HepG2 (cell line): Measurements from ENCODE around the gene RPE. TPM values are rescaled to one million over a fixed set of nuclear protein-coding genes. Genes with fewer than 3 reads are reported as not detected.

ENCODE experiments used
- ATAD3A ChIP-seq: sonication (generic); formaldehyde crosslinking; IDR thresholded peaks from 2 replicates; pipeline ENCODE4 v1.4.0; 2020; ENCODE audit warnings: missing genetic modification reagents
- CC2D1A ChIP-seq: sonication (generic); formaldehyde crosslinking; IDR thresholded peaks from 2 replicates; pipeline ENCODE4 v1.8.1; 2023; ENCODE audit warnings: mild to moderate bottlenecking, missing genetic modification reagents
- CENPX ChIP-seq: sonication (generic); formaldehyde crosslinking; IDR thresholded peaks from 2 replicates; pipeline ENCODE4 v1.9.0; 2021; ENCODE audit warnings: mild to moderate bottlenecking, missing genetic modification reagents, moderate library complexity
- FOXK2 ChIP-seq: fragments of 450-650 bp; IDR thresholded peaks from 2 replicates; pipeline ENCODE4 v1.6.1; 2016
- HDAC1 ChIP-seq: sonication (generic); formaldehyde crosslinking; IDR thresholded peaks from 2 replicates; pipeline ENCODE4 v1.5.1; 2020; ENCODE audit warnings: mild to moderate bottlenecking, missing genetic modification reagents
- HNF4A ChIP-seq: sonication (generic); formaldehyde crosslinking; IDR thresholded peaks from 2 replicates; pipeline ENCODE4 v1.4.0; 2020; ENCODE audit warnings: missing genetic modification reagents
- ISL2 ChIP-seq: sonication (generic); formaldehyde crosslinking; IDR thresholded peaks from 2 replicates; pipeline ENCODE4 v1.5.0; 2020; ENCODE audit warnings: missing genetic modification reagents
- JUND ChIP-seq: sonication (generic); formaldehyde crosslinking; IDR thresholded peaks from 2 replicates; pipeline ENCODE4 v1.8.0; 2022; ENCODE audit warnings: mild to moderate bottlenecking, missing genetic modification reagents
- PRPF4 ChIP-seq: fragments of 200-400 bp; formaldehyde crosslinking; IDR thresholded peaks from 2 replicates; pipeline ENCODE4 v1.6.1; 2016; ENCODE audit warnings: low read length, low read depth; ENCODE audit not compliant: poor library complexity, severe bottlenecking
- RELA ChIP-seq: sonication (generic); formaldehyde crosslinking; IDR thresholded peaks from 2 replicates; pipeline ENCODE4 v1.4.0; 2020; ENCODE audit warnings: missing genetic modification reagents
- SALL2 ChIP-seq: sonication (generic); formaldehyde crosslinking; IDR thresholded peaks from 2 replicates; pipeline ENCODE4 v1.8.1; 2023; ENCODE audit warnings: mild to moderate bottlenecking, missing genetic modification reagents, inconsistent platforms
- SP2 ChIP-seq: sonication (generic); formaldehyde crosslinking; IDR thresholded peaks from 2 replicates; pipeline ENCODE4 v1.5.1; 2020; ENCODE audit warnings: mild to moderate bottlenecking, missing genetic modification reagents
- THAP11 ChIP-seq: IDR thresholded peaks from 2 replicates; pipeline ENCODE4 v1.6.1; 2016; ENCODE audit warnings: missing biosample characterization, missing genetic modification reagents
- ZFP36L2 ChIP-seq: sonication (generic); formaldehyde crosslinking; IDR thresholded peaks from 2 replicates; pipeline ENCODE4 v1.4.0; 2020; ENCODE audit warnings: missing genetic modification reagents
- ZNF329 ChIP-seq: sonication (generic); formaldehyde crosslinking; IDR thresholded peaks from 2 replicates; pipeline ENCODE4 v1.9.0; 2021; ENCODE audit warnings: low read depth, mild to moderate bottlenecking, missing genetic modification reagents
- ZNF33B ChIP-seq: sonication (generic); formaldehyde crosslinking; IDR thresholded peaks from 2 replicates; pipeline ENCODE4 v1.5.1; 2020; ENCODE audit warnings: mild to moderate bottlenecking, missing genetic modification reagents
- ZNF496 ChIP-seq: sonication (generic); formaldehyde crosslinking; IDR thresholded peaks from 2 replicates; pipeline ENCODE4 v1.8.1; 2023; ENCODE audit warnings: mild to moderate bottlenecking, moderate library complexity, missing genetic modification reagents; ENCODE audit not compliant: insufficient replicate concordance
- ZNF839 ChIP-seq: sonication (generic); formaldehyde crosslinking; IDR thresholded peaks from 2 replicates; pipeline ENCODE4 v1.4.0; 2020; ENCODE audit warnings: missing genetic modification reagents, mild to moderate bottlenecking, borderline replicate concordance
- ZSCAN20 ChIP-seq: sonication (generic); formaldehyde crosslinking; IDR thresholded peaks from 2 replicates; pipeline ENCODE4 v1.4.0; 2020; ENCODE audit warnings: missing genetic modification reagents, mild to moderate bottlenecking, borderline replicate concordance
- polyA plus RNA-seq, 8 experiments: library from polyadenylated mRNA; depleted of rRNA in 3 of 8; stranded (reverse) in 7 of 8; unstranded in 1 of 8; fragments of >200 nt; fragmentation: Illumina TruSeq in 4 of 8; extraction: Trizol in 4 of 8; gene quantifications; 2 replicates each; pipeline versions ENCODE4 v1.2.1 to v1.2.3, GENCODE V29; 2011 to 2016; ENCODE audit warnings: low read depth in 4 of 8, missing spikeins in 1 of 8, mixed read lengths in 1 of 8; ENCODE audit not compliant: insufficient read depth in 1 of 8
- total RNA-seq, 5 experiments: library from RNA; depleted of rRNA; stranded (reverse); fragments of >200 nt; fragmentation: Illumina TruSeq; extraction: Trizol; gene quantifications; 2 replicates each; pipeline ENCODE4 v1.2.3, GENCODE V29; 2016; ENCODE audit warnings: low read depth in 1 of 5
- TF ChIP-seq, protein P1 (sequence below): sonication (generic); formaldehyde crosslinking; IDR thresholded peaks from 2 replicates; pipeline ENCODE4 v1.8.0; 2022; ENCODE audit warnings: missing genetic modification reagents, mild to moderate bottlenecking, moderate library complexity, borderline replicate concordance
- TF ChIP-seq, protein P2 (sequence below): IDR thresholded peaks from 2 replicates; pipeline ENCODE4 v1.6.1; 2016; ENCODE audit warnings: mild to moderate bottlenecking
- TF ChIP-seq, protein P3 (sequence below): sonication (generic); formaldehyde crosslinking; IDR thresholded peaks from 2 replicates; pipeline ENCODE4 v1.4.0; 2020; ENCODE audit warnings: missing genetic modification reagents, borderline replicate concordance

The RPE gene
- total and polyA plus RNA-seq, 2 of the 13 experiments (the other 11 are each of a cell fraction or from before 2014, with no cell fraction given) = 72.3 to 107 TPM

DNA sequence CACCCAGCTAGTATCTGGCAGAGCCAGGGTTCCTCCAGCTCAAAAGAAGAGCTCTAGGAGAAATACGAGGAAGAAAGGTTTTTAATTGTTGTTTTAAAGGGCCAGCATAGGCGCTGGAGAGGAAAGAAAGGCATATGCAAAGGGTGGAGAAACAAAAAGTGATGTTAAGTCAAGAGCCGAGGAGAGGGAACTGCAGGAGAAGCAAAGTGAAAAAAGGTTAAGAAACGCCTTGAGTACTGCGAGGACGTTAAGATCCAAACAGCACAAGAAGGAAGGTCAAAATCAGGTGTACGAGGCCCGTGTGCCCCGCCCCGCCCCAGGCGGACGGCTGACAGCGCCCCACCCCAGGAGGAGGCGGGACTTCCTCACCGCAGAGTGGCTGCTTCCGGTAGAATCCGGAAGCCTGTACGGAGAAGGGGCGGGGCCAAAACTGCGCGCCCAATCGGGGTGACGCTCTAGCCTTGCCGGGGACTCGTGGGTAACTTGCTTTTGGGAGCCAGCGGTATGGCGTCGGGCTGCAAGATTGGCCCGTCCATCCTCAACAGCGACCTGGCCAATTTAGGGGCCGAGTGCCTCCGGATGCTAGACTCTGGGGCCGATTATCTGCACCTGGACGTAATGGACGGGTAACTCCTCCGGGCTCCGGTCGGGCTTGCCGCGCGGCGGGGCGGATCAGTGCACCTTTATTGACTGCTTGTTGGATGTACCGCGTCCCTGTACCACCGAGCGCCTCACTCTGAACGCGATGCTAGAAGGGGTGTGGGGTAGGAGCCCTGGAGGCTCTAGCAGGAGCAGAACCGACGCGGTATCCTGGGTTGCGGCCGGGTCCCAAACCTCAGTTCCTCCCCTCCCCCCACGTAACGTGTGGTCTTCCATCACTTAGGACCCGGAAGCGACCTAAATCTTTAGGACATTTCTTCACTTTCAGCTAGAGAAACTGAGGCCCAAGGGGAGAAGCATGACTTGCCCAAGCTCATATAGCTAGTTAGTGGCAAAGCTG, at the start of gene RPE (continued):
- TF ChIP-seq, protein P1, sequence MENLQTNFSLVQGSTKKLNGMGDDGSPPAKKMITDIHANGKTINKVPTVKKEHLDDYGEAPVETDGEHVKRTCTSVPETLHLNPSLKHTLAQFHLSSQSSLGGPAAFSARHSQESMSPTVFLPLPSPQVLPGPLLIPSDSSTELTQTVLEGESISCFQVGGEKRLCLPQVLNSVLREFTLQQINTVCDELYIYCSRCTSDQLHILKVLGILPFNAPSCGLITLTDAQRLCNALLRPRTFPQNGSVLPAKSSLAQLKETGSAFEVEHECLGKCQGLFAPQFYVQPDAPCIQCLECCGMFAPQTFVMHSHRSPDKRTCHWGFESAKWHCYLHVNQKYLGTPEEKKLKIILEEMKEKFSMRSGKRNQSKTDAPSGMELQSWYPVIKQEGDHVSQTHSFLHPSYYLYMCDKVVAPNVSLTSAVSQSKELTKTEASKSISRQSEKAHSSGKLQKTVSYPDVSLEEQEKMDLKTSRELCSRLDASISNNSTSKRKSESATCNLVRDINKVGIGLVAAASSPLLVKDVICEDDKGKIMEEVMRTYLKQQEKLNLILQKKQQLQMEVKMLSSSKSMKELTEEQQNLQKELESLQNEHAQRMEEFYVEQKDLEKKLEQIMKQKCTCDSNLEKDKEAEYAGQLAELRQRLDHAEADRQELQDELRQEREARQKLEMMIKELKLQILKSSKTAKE (CRISPR knock-in tag) = no peak
- TF ChIP-seq, protein P2, sequence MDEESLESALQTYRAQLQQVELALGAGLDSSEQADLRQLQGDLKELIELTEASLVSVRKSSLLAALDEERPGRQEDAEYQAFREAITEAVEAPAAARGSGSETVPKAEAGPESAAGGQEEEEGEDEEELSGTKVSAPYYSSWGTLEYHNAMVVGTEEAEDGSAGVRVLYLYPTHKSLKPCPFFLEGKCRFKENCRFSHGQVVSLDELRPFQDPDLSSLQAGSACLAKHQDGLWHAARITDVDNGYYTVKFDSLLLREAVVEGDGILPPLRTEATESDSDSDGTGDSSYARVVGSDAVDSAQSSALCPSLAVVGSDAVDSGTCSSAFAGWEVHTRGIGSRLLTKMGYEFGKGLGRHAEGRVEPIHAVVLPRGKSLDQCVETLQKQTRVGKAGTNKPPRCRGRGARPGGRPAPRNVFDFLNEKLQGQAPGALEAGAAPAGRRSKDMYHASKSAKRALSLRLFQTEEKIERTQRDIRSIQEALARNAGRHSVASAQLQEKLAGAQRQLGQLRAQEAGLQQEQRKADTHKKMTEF = peak; percentile 74; the same call in 1 of the 2 replicates
- no peak for TF ChIP-seq PRPF4
- TF ChIP-seq FOXK2 = no peak
- no peak for TF ChIP-seq ZFP36L2 (CRISPR knock-in tag)
- no peak for TF ChIP-seq ZSCAN20 (CRISPR knock-in tag)
- no peak; the same call in 1 of the 2 replicates for TF ChIP-seq ISL2
- no peak; the same call in 1 of the 2 replicates for TF ChIP-seq ZNF839 (CRISPR knock-in tag)
- 0 out of 2 replicates have a peak, but pooled peaks have one; percentile 27 for TF ChIP-seq RELA (CRISPR knock-in tag)
- TF ChIP-seq SALL2 (CRISPR knock-in tag) = peak; percentile 55; the same call in 1 of the 2 replicates
- peak; percentile 93 for TF ChIP-seq THAP11 (CRISPR knock-in tag)
- peak; percentile 95 for TF ChIP-seq SP2
- TF ChIP-seq HNF4A (CRISPR knock-in tag) = no peak
- TF ChIP-seq CC2D1A = no peak
- 0 out of 2 replicates have a peak, but pooled peaks have one; percentile 29 for TF ChIP-seq ZNF33B
- 0 out of 2 replicates have a peak, but pooled peaks have one; percentile 28 for TF ChIP-seq JUND (CRISPR knock-in tag)
- no peak for TF ChIP-seq ZNF496 (CRISPR knock-in tag)
- no peak for TF ChIP-seq ATAD3A (CRISPR knock-in tag)
- TF ChIP-seq, protein P3, sequence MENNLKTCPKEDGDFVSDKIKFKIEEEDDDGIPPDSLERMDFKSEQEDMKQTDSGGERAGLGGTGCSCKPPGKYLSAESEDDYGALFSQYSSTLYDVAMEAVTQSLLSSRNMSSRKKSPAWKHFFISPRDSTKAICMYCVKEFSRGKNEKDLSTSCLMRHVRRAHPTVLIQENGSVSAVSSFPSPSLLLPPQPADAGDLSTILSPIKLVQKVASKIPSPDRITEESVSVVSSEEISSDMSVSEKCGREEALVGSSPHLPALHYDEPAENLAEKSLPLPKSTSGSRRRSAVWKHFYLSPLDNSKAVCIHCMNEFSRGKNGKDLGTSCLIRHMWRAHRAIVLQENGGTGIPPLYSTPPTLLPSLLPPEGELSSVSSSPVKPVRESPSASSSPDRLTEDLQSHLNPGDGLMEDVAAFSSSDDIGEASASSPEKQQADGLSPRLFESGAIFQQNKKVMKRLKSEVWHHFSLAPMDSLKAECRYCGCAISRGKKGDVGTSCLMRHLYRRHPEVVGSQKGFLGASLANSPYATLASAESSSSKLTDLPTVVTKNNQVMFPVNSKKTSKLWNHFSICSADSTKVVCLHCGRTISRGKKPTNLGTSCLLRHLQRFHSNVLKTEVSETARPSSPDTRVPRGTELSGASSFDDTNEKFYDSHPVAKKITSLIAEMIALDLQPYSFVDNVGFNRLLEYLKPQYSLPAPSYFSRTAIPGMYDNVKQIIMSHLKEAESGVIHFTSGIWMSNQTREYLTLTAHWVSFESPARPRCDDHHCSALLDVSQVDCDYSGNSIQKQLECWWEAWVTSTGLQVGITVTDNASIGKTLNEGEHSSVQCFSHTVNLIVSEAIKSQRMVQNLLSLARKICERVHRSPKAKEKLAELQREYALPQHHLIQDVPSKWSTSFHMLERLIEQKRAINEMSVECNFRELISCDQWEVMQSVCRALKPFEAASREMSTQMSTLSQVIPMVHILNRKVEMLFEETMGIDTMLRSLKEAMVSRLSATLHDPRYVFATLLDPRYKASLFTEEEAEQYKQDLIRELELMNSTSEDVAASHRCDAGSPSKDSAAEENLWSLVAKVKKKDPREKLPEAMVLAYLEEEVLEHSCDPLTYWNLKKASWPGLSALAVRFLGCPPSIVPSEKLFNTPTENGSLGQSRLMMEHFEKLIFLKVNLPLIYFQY = peak; percentile 45; the same call in 1 of the 2 replicates
- no peak for TF ChIP-seq CENPX
- peak; percentile 93 for TF ChIP-seq HDAC1 (CRISPR knock-in tag)
- 0 out of 2 replicates have a peak, but pooled peaks have one; percentile 21 for TF ChIP-seq ZNF329
